GM19193 (cell line): ENCODE measurements around the gene GUCY1B1.

Experiments
- POLR2A ChIP-seq: IDR thresholded peaks from 4 replicates; pipeline ENCODE4 v1.6.1; 2011; ENCODE audit not compliant: insufficient read depth, insufficient read length; ENCODE audit errors: extremely low read depth

Gene GUCY1B1

GRCh38 chr4:155748039-155748438 is 10.8 kb upstream of the GUCY1B1 start:
- TF ChIP-seq POLR2A: no peak

- no peak for TF ChIP-seq POLR2A
Measured at GRCh38 chr4:155749041-155749440, 9.8 kb upstream of the GUCY1B1 start.

- no peak for TF ChIP-seq POLR2A
Measured at GRCh38 chr4:155751569-155751968, 7.3 kb upstream of the GUCY1B1 start.

- no peak for TF ChIP-seq POLR2A
Measured at GRCh38 chr4:155757745-155758265, 1.0 kb upstream of the GUCY1B1 start.

GRCh38 chr4:155759372-155760252 is 791 bp downstream of the GUCY1B1 start:
- no peak for TF ChIP-seq POLR2A

- TF ChIP-seq POLR2A: no peak
Measured at GRCh38 chr4:155761047-155761446, 2.2 kb downstream of the GUCY1B1 start.

GRCh38 chr4:155761916-155762315 is 3.1 kb downstream of the GUCY1B1 start:
- no peak for TF ChIP-seq POLR2A

GRCh38 chr4:155762334-155762733 is 3.5 kb downstream of the GUCY1B1 start:
- no peak for TF ChIP-seq POLR2A

- TF ChIP-seq POLR2A: no peak
Measured at GRCh38 chr4:155763551-155763950, 4.7 kb downstream of the GUCY1B1 start.

GRCh38 chr4:155765149-155765548 is 6.3 kb downstream of the GUCY1B1 start:
- TF ChIP-seq POLR2A: no peak

GRCh38 chr4:155766622-155767021 is 7.8 kb downstream of the GUCY1B1 start:
- TF ChIP-seq POLR2A: no peak

GRCh38 chr4:155768370-155768769 is 9.5 kb downstream of the GUCY1B1 start:
- no peak for TF ChIP-seq POLR2A

GRCh38 chr4:155769090-155769489 is 10.3 kb downstream of the GUCY1B1 start:
- TF ChIP-seq POLR2A: no peak

GRCh38 chr4:155772459-155773195 is 13.8 kb downstream of the GUCY1B1 start:
- TF ChIP-seq POLR2A: no peak

GRCh38 chr4:155773196-155773800 is 14.5 kb downstream of the GUCY1B1 start:
- TF ChIP-seq POLR2A: no peak
